B cell (primary cell): ENCODE data around the gene DPYSL4. TPM values are rescaled to one million over a fixed set of nuclear protein-coding genes. Genes with fewer than 3 reads are reported as not detected.

Source experiments
- ATAC-seq: fragments of 200-7000 bp; cut with Tn5 transposase; one replicate; pipeline ENCODE4 v1.10.0; 2021; ENCODE audit warnings: low read depth, mild to moderate bottlenecking, moderate number of reproducible peaks, moderate library complexity
- CTCF ChIA-PET: fragments of 350-600 bp; sonication (Branson Sonifier 250); formaldehyde crosslinking; loops from one replicate; lab custom pipeline; 2021; ENCODE audit warnings: antibody characterized with exemption, inconsistent platforms; lab: Charles Lee
- POLR2A ChIA-PET: fragments of 350-600 bp; sonication (Branson Sonifier 250); formaldehyde crosslinking; loops from one replicate; lab custom pipeline; 2021; ENCODE audit warnings: antibody characterized with exemption; lab: Charles Lee
- DNase-seq: peaks from one replicate; pipeline ENCODE4 v3.0.0; 2013
- H2AFZ ChIP-seq: 2 replicates; pipeline ENCODE4 v1.6.1; 2012; ENCODE audit warnings: mild to moderate bottlenecking, low read depth, low read length; ENCODE audit not compliant: insufficient read depth, poor library complexity, severe bottlenecking
- H3K27ac ChIP-seq, 2 donors: 1 replicate in 1 of 2; 2 replicates in 1 of 2; pipeline ENCODE4 v1.5.1; 2012 to 2013; ENCODE audit warnings: low read length in 2 of 2, mild to moderate bottlenecking in 2 of 2, moderate library complexity in 1 of 2
- H3K27me3 ChIP-seq, 4 experiments: fragments of 200-600 bp in 1 of 4; sonication (generic) in 1 of 4; replicated peaks in 1 of 4; 1 replicate in 2 of 4; 2 replicates in 2 of 4; pipeline versions ENCODE4 v1.6.1 to v1.7.0; 2013 to 2016; ENCODE audit warnings: low read length in 3 of 4, mild to moderate bottlenecking in 2 of 4, mixed read lengths in 1 of 4, moderate library complexity in 1 of 4; ENCODE audit not compliant: insufficient read depth in 4 of 4, control insufficient read depth in 3 of 4; ENCODE audit errors: control extremely low read depth in 1 of 4
- H3K36me3 ChIP-seq, 2 experiments: replicated peaks in 1 of 2; 1 replicate in 1 of 2; 2 replicates in 1 of 2; pipeline versions ENCODE4 v1.6.1 to v1.7.1; 2013; ENCODE audit warnings: low read length in 1 of 2; ENCODE audit not compliant: insufficient read depth in 2 of 2, control insufficient read depth in 1 of 2; ENCODE audit errors: control extremely low read depth in 1 of 2, extremely low read depth in 1 of 2
- H3K4me1 ChIP-seq, 2 donors: fragments of 200-600 bp in 1 of 2; sonication (generic) in 1 of 2; 1 replicate in 1 of 2; 2 replicates in 1 of 2; pipeline versions ENCODE4 v1.5.1 to v1.6.1; 2013 to 2017; ENCODE audit warnings: low read length in 2 of 2; ENCODE audit not compliant: control insufficient read depth in 2 of 2, insufficient read depth in 2 of 2
- H3K4me2 ChIP-seq: replicated peaks from 2 replicates; pipeline ENCODE3; 2012; ENCODE audit warnings: mild to moderate bottlenecking, low read depth, low read length; ENCODE audit not compliant: poor library complexity, severe bottlenecking
- H3K4me3 ChIP-seq, 5 experiments: fragments of 200-600 bp in 1 of 5; sonication (generic) in 1 of 5; 1 replicate in 3 of 5; 2 replicates in 2 of 5; pipeline versions ENCODE4 v1.5.1 to v1.7.0; 2011 to 2016; ENCODE audit warnings: low read length in 4 of 5, mild to moderate bottlenecking in 4 of 5, low read depth in 2 of 5, control low read depth in 1 of 5, moderate library complexity in 1 of 5; ENCODE audit not compliant: insufficient read depth in 1 of 5; ENCODE audit errors: control extremely low read depth in 1 of 5, extremely low read depth in 1 of 5
- H3K79me2 ChIP-seq: fragments of 200-600 bp; sonication (generic); one replicate; pipeline ENCODE4 v1.6.0; 2016; ENCODE audit warnings: low read length; ENCODE audit not compliant: control insufficient read depth, insufficient read depth
- H3K9ac ChIP-seq: fragments of 200-600 bp; sonication (generic); 2 replicates; pipeline ENCODE4 v1.6.1; 2017; ENCODE audit warnings: mild to moderate bottlenecking, low read length, moderate library complexity
- H3K9me3 ChIP-seq, 3 donors: one replicate each; pipeline versions ENCODE4 v1.6.1 to v1.7.1; 2013; ENCODE audit warnings: low read length in 2 of 3; ENCODE audit not compliant: control insufficient read depth in 2 of 3, insufficient read depth in 1 of 3; ENCODE audit errors: control extremely low read depth in 1 of 3
- H4K20me1 ChIP-seq: 2 replicates; pipeline ENCODE4 v1.6.0; 2012; ENCODE audit warnings: mild to moderate bottlenecking, low read length; ENCODE audit not compliant: insufficient read depth, control insufficient read depth, poor library complexity, severe bottlenecking
- H3K27ac Mint-ChIP-seq: one replicate; pipeline ENCODE4 v1.8.0; 2021; ENCODE audit warnings: mixed read lengths
- H3K27me3 Mint-ChIP-seq: one replicate; pipeline ENCODE4 v1.8.0; 2021; ENCODE audit warnings: mixed read lengths
- H3K4me1 Mint-ChIP-seq: one replicate; pipeline ENCODE4 v1.8.0; 2021; ENCODE audit warnings: mixed read lengths
- H3K4me3 Mint-ChIP-seq: one replicate; pipeline ENCODE4 v1.8.0; 2021; ENCODE audit warnings: mixed read lengths
- H3K9me3 Mint-ChIP-seq: one replicate; pipeline ENCODE4 v1.8.0; 2022; ENCODE audit warnings: mixed read lengths; ENCODE audit not compliant: insufficient read depth
- EZH2 ChIP-seq: IDR thresholded peaks from 2 replicates; pipeline ENCODE4 v1.6.1; 2012; ENCODE audit warnings: borderline replicate concordance, low read depth, mild to moderate bottlenecking, moderate library complexity, low read length; ENCODE audit not compliant: insufficient read depth, poor library complexity, severe bottlenecking
- WGBS: methylation state at CpG from one replicate; pipeline ENCODE4 v1.1.5; 2013; ENCODE audit warnings: missing lambda C conversion rate; ENCODE audit not compliant: insufficient coverage; 5-methylcytosine and 5-hydroxymethylcytosine counted together
- intact Hi-C: fragments of 100-400 bp; cut with micrococcal nuclease; formaldehyde crosslinking; loops from one replicate; pipeline ENCODE4 v1.10.0; 2022
- polyA plus RNA-seq: library from polyadenylated mRNA; depleted of rRNA; stranded (reverse); fragments of >200 nt; gene quantifications from 2 replicates; pipeline ENCODE4 v1.2.3, GENCODE V29; 2012
- total RNA-seq, 2 donors: library from RNA; stranded (reverse); fragments of 120-200 nt in 1 of 2; gene quantifications; 1 replicate in 1 of 2; 2 replicates in 1 of 2; pipeline versions ENCODE4 v1.2.3 to v1.2.4, GENCODE V29; 2013 to 2022
- TF ChIP-seq, protein P1 (sequence below): fragments of 200-600 bp; IDR thresholded peaks from one replicate; pipeline ENCODE4 v1.8.0; 2022; ENCODE audit warnings: antibody characterized with exemption, mild to moderate bottlenecking

Gene DPYSL4
- total and polyA plus RNA-seq, 2 donors (not counting 1 experiment from before 2014, with no cell fraction given), result 0.03 to 0.22 TPM

DNA sequence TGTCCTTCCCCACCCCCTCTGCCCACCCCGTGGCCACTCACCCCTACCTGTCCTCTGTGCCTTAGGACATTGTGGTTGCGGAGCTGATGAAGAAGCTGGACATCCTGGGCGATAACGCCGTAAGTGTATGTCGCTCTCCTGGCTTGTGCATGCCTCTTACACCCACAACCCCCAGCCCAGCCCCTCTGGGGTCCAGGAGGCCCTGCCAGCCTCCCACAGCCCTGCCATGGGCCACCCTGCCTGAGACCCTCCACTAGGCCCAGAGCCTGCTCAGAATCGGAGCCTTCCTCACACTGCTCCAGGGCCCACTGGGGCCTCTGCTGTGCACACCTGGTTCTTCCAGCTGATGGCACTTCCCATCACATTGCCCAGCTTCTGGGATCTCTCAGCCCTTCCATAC is 36.8 kb upstream of the DPYSL4 start:
- no peaks in the 10 kb centered on the region for H3K79me2 ChIP-seq
- H4K20me1 ChIP-seq, result no peaks in the 10 kb centered on the region
- no peak overlapping the region for H3K27ac ChIP-seq
- TF ChIP-seq, protein P1, sequence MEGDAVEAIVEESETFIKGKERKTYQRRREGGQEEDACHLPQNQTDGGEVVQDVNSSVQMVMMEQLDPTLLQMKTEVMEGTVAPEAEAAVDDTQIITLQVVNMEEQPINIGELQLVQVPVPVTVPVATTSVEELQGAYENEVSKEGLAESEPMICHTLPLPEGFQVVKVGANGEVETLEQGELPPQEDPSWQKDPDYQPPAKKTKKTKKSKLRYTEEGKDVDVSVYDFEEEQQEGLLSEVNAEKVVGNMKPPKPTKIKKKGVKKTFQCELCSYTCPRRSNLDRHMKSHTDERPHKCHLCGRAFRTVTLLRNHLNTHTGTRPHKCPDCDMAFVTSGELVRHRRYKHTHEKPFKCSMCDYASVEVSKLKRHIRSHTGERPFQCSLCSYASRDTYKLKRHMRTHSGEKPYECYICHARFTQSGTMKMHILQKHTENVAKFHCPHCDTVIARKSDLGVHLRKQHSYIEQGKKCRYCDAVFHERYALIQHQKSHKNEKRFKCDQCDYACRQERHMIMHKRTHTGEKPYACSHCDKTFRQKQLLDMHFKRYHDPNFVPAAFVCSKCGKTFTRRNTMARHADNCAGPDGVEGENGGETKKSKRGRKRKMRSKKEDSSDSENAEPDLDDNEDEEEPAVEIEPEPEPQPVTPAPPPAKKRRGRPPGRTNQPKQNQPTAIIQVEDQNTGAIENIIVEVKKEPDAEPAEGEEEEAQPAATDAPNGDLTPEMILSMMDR, result no peak
- no peak for TF ChIP-seq EZH2
- Mint-ChIP-seq H3K4me1 (no peaks in the 10 kb centered on the region), H3K27ac (no peak overlapping the region), H3K9me3 (no peaks in the 10 kb centered on the region), H3K4me3 (no peak overlapping the region), H3K27me3 (no peaks in the 10 kb centered on the region)
- H3K4me2 ChIP-seq, result no peak overlapping the region
- ChIA-PET POLR2A (no interaction called here), CTCF (no interaction called here)
- no peaks in the 10 kb centered on the region for H3K4me1 ChIP-seq
- no peaks in the 10 kb centered on the region for H3K9me3 ChIP-seq
- no peak overlapping the region for H3K4me3 ChIP-seq
- intact Hi-C loops, result no loop called here
- no peak overlapping the region for H2AFZ ChIP-seq
- WGBS, result 96% methylated on average over 5 of the region's 7 CpGs
- no peaks in the 10 kb centered on the region for H3K36me3 ChIP-seq
- ATAC-seq (no peak), DNase-seq (no peak)
- H3K9ac ChIP-seq, result no peak overlapping the region
- H3K27me3 ChIP-seq, result no peaks in the 10 kb centered on the region

GRCh38 chr10:132150777-132151176 is 36.0 kb upstream of the DPYSL4 start:
- WGBS, result 96% methylated on average over 2 of the region's 2 CpGs
- Histone ChIP-seq H3K9ac (no peak overlapping the region), H3K4me1 (no peaks in the 10 kb centered on the region), H3K4me2 (no peak overlapping the region), H3K4me3 (no peak overlapping the region), H2AFZ (no peak overlapping the region), H3K9me3 (peaks cover 0 to 5% (median 0%) of the 10 kb centered on the region in 3 donors), H3K27ac (no peak overlapping the region), H3K79me2 (no peaks in the 10 kb centered on the region), H4K20me1 (no peaks in the 10 kb centered on the region), H3K36me3 (no peaks in the 10 kb centered on the region), H3K27me3 (no peaks in the 10 kb centered on the region)
- CTCF ChIA-PET, result no interaction called here
- TF ChIP-seq, protein P1, result peak; percentile 20
- no peak for TF ChIP-seq EZH2
- ATAC-seq, result no peak
- no peak for DNase-seq
- intact Hi-C loops, result no loop called here
- Mint-ChIP-seq H3K27me3 (no peaks in the 10 kb centered on the region), H3K9me3 (no peaks in the 10 kb centered on the region), H3K4me3 (no peak overlapping the region), H3K4me1 (no peaks in the 10 kb centered on the region), H3K27ac (no peak overlapping the region)
- POLR2A ChIA-PET, result no interaction called here
